HT1080 (cell line): ENCODE data around the gene SCFD1. TPM values are rescaled to one million over a fixed set of nuclear protein-coding genes. Genes with fewer than 3 reads are reported as not detected.
"Not testable (repeated sequence)": the region's sequence is repeated elsewhere in the genome, so short reads cannot be mapped to it uniquely, and the experiment has no call there.

Experiments used
- DNase-seq: peaks from one replicate; pipeline ENCODE4 v3.0.0-alpha.2; 2015; ENCODE audit warnings: low read depth
- total RNA-seq: library from RNA; depleted of rRNA; stranded (reverse); fragments of >200 nt; shearing (Covaris generic); gene quantifications from 2 replicates; pipeline ENCODE4 v1.2.3, GENCODE V29; 2014

Gene SCFD1
- total RNA-seq, 1 experiment from 2014 or later: 121 TPM

- DNase-seq: no peak
Observed at GRCh38 chr14:30669594-30669993, 47.5 kb downstream of the SCFD1 start.

- DNase-seq: no peak
Observed at GRCh38 chr14:30673071-30673470, 51.0 kb downstream of the SCFD1 start.

GRCh38 chr14:30678926-30679431 is 56.9 kb downstream of the SCFD1 start:
- no peak for DNase-seq

- no peak for DNase-seq
Observed at GRCh38 chr14:30680036-30680435, 57.9 kb downstream of the SCFD1 start.

GRCh38 chr14:30680776-30681175 is 58.7 kb downstream of the SCFD1 start:
- DNase-seq: not testable (repeated sequence)

GRCh38 chr14:30681752-30682355 is 59.7 kb downstream of the SCFD1 start:
- DNase-seq: no peak

GRCh38 chr14:30690487-30691355 is 68.6 kb downstream of the SCFD1 start:
- DNase-seq: not testable (repeated sequence)

- DNase-seq: no peak
Observed at GRCh38 chr14:30691751-30692398, 69.8 kb downstream of the SCFD1 start.

GRCh38 chr14:30692669-30693068 is 70.5 kb downstream of the SCFD1 start:
- no peak for DNase-seq

GRCh38 chr14:30698463-30698862 is 76.3 kb downstream of the SCFD1 start:
- no peak for DNase-seq

GRCh38 chr14:30706704-30707103 is 84.6 kb downstream of the SCFD1 start:
- DNase-seq: no peak

GRCh38 chr14:30708157-30708556 is 86.0 kb downstream of the SCFD1 start:
- DNase-seq: no peak

GRCh38 chr14:30709201-30709600 is 87.1 kb downstream of the SCFD1 start:
- no peak for DNase-seq

- no peak for DNase-seq
Observed at GRCh38 chr14:30710876-30711275, 88.8 kb downstream of the SCFD1 start.

GRCh38 chr14:30719137-30719536 is 97.0 kb downstream of the SCFD1 start:
- no peak for DNase-seq

GRCh38 chr14:30725763-30726162 is 103.6 kb downstream of the SCFD1 start:
- no peak for DNase-seq

- no peak for DNase-seq
Observed at GRCh38 chr14:30728471-30728870, 106.4 kb downstream of the SCFD1 start.

GRCh38 chr14:30737916-30738315 is 115.8 kb downstream of the SCFD1 start:
- DNase-seq: no peak

GRCh38 chr14:30738978-30739377 is 116.9 kb downstream of the SCFD1 start:
- DNase-seq: no peak

- no peak for DNase-seq
Observed at GRCh38 chr14:30748343-30748742, 126.2 kb downstream of the SCFD1 start.

GRCh38 chr14:30751646-30752416 is 129.7 kb downstream of the SCFD1 start:
- no peak for DNase-seq
